WTC11 (cell line): ENCODE measurements around the gene CENPU. TPM values are rescaled to one million over a fixed set of nuclear protein-coding genes. Genes with fewer than 3 reads are reported as not detected.

ENCODE experiments used
- ATAC-seq: fragments of 200-7000 bp; cut with Tn5 transposase; 2 replicates; pipeline ENCODE4 v1.10.0; 2021; ENCODE audit warnings: mild to moderate bottlenecking, moderate library complexity
- CTCF ChIA-PET: fragments of 300-600 bp; sonication (Branson Sonifier 250); formaldehyde crosslinking; loops from one replicate; lab custom pipeline; 2021; ENCODE audit warnings: antibody characterized with exemption; lab: Charles Lee
- POLR2A ChIA-PET: fragments of 350-600 bp; sonication (Branson Sonifier 250); formaldehyde crosslinking; loops from one replicate; lab custom pipeline; 2021; ENCODE audit warnings: antibody characterized with exemption; lab: Charles Lee
- DNase-seq: peaks from one replicate; pipeline ENCODE4 v3.0.0; 2021; ENCODE audit warnings: low spot score
- H3K27ac Mint-ChIP-seq: 2 replicates; pipeline ENCODE4 v1.8.0; 2021; ENCODE audit warnings: mixed read lengths
- H3K27me3 Mint-ChIP-seq: 2 replicates; pipeline ENCODE4 v1.8.0; 2021; ENCODE audit warnings: low read depth, mild to moderate bottlenecking, moderate library complexity, mixed read lengths
- H3K36me3 Mint-ChIP-seq: 2 replicates; pipeline ENCODE4 v1.8.0; 2021; ENCODE audit warnings: mixed read lengths
- H3K4me1 Mint-ChIP-seq: 2 replicates; pipeline ENCODE4 v1.8.0; 2022; ENCODE audit warnings: mixed read lengths
- H3K4me3 Mint-ChIP-seq: 2 replicates; pipeline ENCODE4 v1.8.0; 2021; ENCODE audit warnings: mild to moderate bottlenecking, moderate library complexity, mixed read lengths
- H3K9me3 Mint-ChIP-seq: 2 replicates; pipeline ENCODE4 v1.8.0; 2021; ENCODE audit warnings: mixed read lengths
- ATF3 ChIP-seq: sonication (generic); formaldehyde crosslinking; conservative IDR thresholded peaks from 2 replicates; pipeline ENCODE4 v1.8.1; 2022; ENCODE audit warnings: mild to moderate bottlenecking, missing genetic modification reagents
- E2F1 ChIP-seq: sonication (generic); formaldehyde crosslinking; IDR thresholded peaks from 2 replicates; pipeline ENCODE4 v1.8.0; 2022; ENCODE audit warnings: mild to moderate bottlenecking, missing genetic modification reagents
- MAX ChIP-seq: sonication (generic); formaldehyde crosslinking; IDR thresholded peaks from 2 replicates; pipeline ENCODE4 v1.8.0; 2022; ENCODE audit warnings: mild to moderate bottlenecking, missing genetic modification reagents
- SMAD4 ChIP-seq: sonication (generic); formaldehyde crosslinking; IDR thresholded peaks from 2 replicates; pipeline ENCODE4 v1.8.0; 2022; ENCODE audit warnings: mild to moderate bottlenecking, missing genetic modification reagents
- TCF7 ChIP-seq: sonication (generic); formaldehyde crosslinking; IDR thresholded peaks from 2 replicates; pipeline ENCODE4 v1.8.0; 2022; ENCODE audit warnings: mild to moderate bottlenecking, low read depth, missing genetic modification reagents, moderate library complexity
- ZBTB43 ChIP-seq: sonication (generic); formaldehyde crosslinking; IDR thresholded peaks from 2 replicates; pipeline ENCODE4 v1.8.1; 2023; ENCODE audit warnings: mild to moderate bottlenecking, missing genetic modification reagents
- ZNF281 ChIP-seq: sonication (generic); formaldehyde crosslinking; IDR thresholded peaks from 2 replicates; pipeline ENCODE4 v1.8.0; 2023; ENCODE audit warnings: mild to moderate bottlenecking, missing genetic modification reagents
- ZNF423 ChIP-seq: fragments of 250-450 bp; sonication (Bioruptor Pico); IDR thresholded peaks from 2 replicates; pipeline ENCODE4 v2.1.2; 2022; ENCODE audit warnings: mild to moderate bottlenecking, moderate library complexity
- ZNF512 ChIP-seq: sonication (generic); formaldehyde crosslinking; IDR thresholded peaks from 2 replicates; pipeline ENCODE4 v1.8.1; 2022; ENCODE audit warnings: missing genetic modification reagents, borderline replicate concordance
- ZNF532 ChIP-seq: fragments of 250-450 bp; sonication (Bioruptor Pico); IDR thresholded peaks from 2 replicates; pipeline ENCODE4 v1.9.0; 2021; ENCODE audit warnings: mild to moderate bottlenecking, borderline replicate concordance
- total RNA-seq: library from RNA; stranded (reverse); gene quantifications from 3 replicates; pipeline ENCODE4 v1.2.3, GENCODE V29; 2021

CENPU gene
- total RNA-seq, 1 experiment from 2014 or later: 60.5 TPM

- no peaks in the 10 kb centered on the region for H3K27me3 Mint-ChIP-seq
- H3K27ac Mint-ChIP-seq: no peak overlapping the region
- no peak for TF ChIP-seq SMAD4 (CRISPR knock-in tag)
- TF ChIP-seq ZBTB43: no peak
- no peak for TF ChIP-seq TCF7 (CRISPR knock-in tag)
- ChIA-PET POLR2A (no interaction called here), CTCF (no interaction called here)
- H3K9me3 Mint-ChIP-seq: no peaks in the 10 kb centered on the region
- H3K4me3 Mint-ChIP-seq: no peak overlapping the region; the same call in 1 of the 2 replicates
- DNase-seq (no peak), ATAC-seq (no peak)
- H3K4me1 Mint-ChIP-seq: peaks cover 28% of the 10 kb centered on the region
- peaks cover 41% of the 10 kb centered on the region for H3K36me3 Mint-ChIP-seq
Measured at GRCh38 chr4:184731056-184731455, 2.8 kb downstream of the CENPU start.

GRCh38 chr4:184729946-184730345 lies 4.0 kb downstream of the CENPU start:
- no peaks in the 10 kb centered on the region for H3K27me3 Mint-ChIP-seq
- peaks cover 23% of the 10 kb centered on the region for H3K4me1 Mint-ChIP-seq
- POLR2A ChIA-PET: no interaction called here
- no peak overlapping the region for H3K27ac Mint-ChIP-seq
- H3K36me3 Mint-ChIP-seq: peaks cover 41% of the 10 kb centered on the region
- CTCF ChIA-PET: no interaction called here
- H3K4me3 Mint-ChIP-seq: no peak overlapping the region
- ATAC-seq (no peak), DNase-seq (no peak)
- no peak for TF ChIP-seq ZNF532 (CRISPR knock-in tag)
- H3K9me3 Mint-ChIP-seq: no peaks in the 10 kb centered on the region

- Mint-ChIP-seq H3K4me1 (peaks cover 19% of the 10 kb centered on the region), H3K36me3 (peaks cover 52% of the 10 kb centered on the region), H3K27me3 (no peaks in the 10 kb centered on the region), H3K9me3 (no peaks in the 10 kb centered on the region), H3K4me3 (no peak overlapping the region), H3K27ac (no peak overlapping the region)
- DNase-seq (no peak), ATAC-seq (no peak)
- POLR2A ChIA-PET: no interaction called here
- TF ChIP-seq E2F1 (CRISPR knock-in tag) (no peak), ATF3 (no peak), ZNF423 (CRISPR knock-in tag) (no peak), ZNF512 (no peak), MAX (CRISPR knock-in tag) (no peak), ZNF281 (CRISPR knock-in tag) (no peak)
- CTCF ChIA-PET: no interaction called here
Measured at GRCh38 chr4:184728858-184729257, 5.0 kb downstream of the CENPU start.
